Stimulated activated CD8-positive, alpha-beta memory T cell treated with anti-CD3 and anti-CD28 coated beads, Interleukin-12 subunit alpha, Interleukin-12 subunit beta, amount 100 ng/mL, for 24 hours (primary cell): ENCODE results near the gene SREBF1.

Experiments used
- DNase-seq: peaks from one replicate; pipeline ENCODE4 v3.0.0-alpha.2; 2020; ENCODE audit errors: extremely low read depth

The SREBF1 gene

GRCh38 chr17:17859909-17860765 is 23.4 kb upstream of the SREBF1 start:
- DNase-seq = no peak

- no peak for DNase-seq
Measured at GRCh38 chr17:17857496-17857895, 20.7 kb upstream of the SREBF1 start.

DNA sequence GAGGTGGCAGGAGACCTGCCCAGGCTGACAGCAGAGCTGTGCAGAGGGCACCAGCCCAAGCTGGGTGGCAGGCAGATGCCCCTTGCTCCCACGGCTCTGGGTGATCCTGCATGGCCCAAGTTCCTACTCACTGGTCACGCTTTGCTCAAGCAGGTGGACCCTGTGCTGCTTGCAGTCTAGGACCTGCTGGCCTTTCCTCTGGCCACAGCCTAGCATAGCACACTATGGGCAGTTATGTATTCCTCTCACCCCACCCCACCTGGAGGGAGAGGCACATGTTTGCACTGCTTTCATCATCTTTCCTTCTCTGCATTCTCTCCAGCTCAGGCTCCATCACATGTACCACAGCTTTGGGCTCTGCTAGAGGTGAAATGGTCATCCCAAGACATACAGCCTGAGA is 19.6 kb upstream of the SREBF1 start:
- DNase-seq = no peak

GRCh38 chr17:17855976-17856375 is 19.2 kb upstream of the SREBF1 start:
- no peak for DNase-seq

- no peak for DNase-seq
Measured at GRCh38 chr17:17853811-17854447, 17.1 kb upstream of the SREBF1 start.

DNA sequence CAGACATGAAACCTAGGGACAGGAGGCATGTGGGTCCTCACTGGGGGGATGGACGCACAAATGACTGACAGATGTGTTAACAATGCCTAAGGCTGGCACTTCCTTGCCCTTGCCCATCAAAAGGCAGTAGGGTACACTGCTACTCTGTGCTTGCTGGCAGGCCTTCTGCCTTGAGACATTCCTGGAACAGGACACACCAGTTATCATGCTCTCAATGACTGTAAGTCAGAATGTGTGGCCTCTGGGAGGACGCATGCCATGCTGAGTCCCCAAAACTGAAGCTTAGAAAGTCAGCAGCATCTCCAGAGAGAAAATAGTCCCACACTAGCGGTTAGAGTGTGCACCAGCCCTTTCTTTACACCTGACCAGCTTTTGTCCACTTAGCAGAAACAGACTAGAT is 16.1 kb upstream of the SREBF1 start:
- no peak for DNase-seq

- DNase-seq = no peak
Measured at GRCh38 chr17:17851103-17852002, 14.6 kb upstream of the SREBF1 start.

DNA sequence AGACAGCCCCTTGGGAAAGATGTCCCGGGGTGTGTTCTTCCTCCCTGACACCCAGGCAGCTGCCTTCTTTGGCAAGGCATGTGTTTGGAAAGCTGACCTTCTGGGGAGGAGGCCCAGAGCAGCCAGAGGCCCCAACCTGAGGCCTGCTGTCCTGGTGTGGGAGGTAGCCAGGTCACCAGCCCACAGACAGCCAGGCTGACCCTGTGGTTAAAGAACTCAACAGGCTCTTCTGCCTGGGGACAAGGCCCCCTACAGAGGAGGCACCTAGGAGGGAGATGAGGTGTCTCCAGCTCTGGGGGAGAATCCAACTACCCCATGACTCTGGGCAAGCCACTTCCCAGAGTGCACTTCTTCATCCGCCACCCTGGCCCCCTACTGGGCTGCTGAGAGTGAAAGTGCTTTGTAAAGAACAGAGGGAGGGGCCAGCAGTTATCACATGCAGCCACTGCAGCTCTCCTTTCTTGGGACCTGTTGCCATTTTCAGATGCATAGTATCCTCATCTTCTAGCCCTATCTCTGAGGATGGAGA is 13.1 kb upstream of the SREBF1 start:
- no peak for DNase-seq

DNA sequence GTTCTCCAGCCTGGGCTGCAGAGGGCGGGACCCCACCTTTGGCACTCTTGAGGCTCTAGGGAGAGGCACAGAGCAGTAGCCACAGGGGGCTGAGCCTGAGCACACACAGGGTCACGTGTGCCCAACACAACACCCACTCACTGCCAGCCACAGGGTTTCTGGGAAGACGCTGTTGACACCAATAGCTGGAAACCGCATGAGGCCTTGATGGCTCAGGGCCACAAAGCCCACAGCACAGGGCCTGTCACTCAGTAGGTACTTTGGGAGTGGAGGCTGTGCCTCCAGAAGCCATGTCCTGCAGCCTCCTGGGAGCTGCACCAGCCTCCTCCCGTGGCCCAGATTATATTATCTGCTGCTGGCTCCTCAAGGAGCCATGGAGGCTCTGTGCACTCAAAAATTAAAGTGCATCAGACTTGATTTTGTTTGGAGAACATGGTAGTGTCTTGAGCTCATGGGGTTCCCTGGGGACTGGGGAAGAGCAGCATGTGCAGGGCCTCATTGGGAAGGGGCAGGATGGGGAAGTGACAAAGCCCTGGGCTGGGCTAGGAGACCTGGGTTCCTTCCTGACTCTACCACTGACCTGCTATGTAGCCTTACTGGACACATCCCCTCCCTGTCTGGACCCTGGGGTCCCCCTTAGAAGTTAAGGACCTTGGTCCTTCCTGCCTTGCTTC is 12.5 kb upstream of the SREBF1 start:
- DNase-seq = peak; percentile 74

DNA sequence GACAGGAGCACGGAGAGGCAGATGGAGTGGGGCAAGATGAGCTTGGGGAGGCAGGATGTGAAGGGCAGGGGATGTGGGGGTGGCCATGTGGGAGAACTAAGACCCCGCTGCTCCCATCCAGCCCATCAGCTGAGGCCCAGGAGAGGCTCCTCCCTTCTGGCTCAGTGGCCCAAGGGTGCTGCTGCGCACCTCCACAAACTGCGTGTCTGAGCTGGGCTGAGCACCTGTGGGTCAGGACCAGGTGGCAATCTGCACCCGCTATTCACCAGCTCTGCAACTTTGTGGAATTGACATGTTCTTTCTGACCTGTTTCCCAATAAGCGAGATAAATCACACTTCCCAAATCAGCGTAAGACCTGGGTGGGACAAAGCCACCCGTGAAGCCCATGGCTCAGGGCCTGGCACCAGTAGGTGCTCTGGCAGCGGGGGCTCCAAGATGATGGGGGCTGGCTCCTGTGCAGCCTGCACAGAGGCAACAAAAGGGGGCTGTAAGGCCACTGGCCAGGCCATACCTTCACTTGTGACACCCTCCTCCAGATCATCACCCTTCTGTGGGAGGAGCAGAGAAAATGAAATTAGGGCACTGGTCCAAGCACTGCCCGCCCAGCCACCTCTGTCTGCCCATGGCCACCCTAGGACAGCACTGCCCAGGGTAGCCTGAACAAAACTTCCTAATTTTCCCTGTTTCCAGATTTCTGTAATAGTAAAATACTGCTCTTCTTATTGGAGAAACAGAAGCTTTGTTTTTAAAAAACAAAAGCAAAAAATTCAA is 11.7 kb upstream of the SREBF1 start:
- no peak for DNase-seq

- DNase-seq = no peak
Measured at GRCh38 chr17:17847726-17848125, 10.9 kb upstream of the SREBF1 start.

GRCh38 chr17:17847118-17847689 is 10.4 kb upstream of the SREBF1 start:
- no peak for DNase-seq

- no peak for DNase-seq
Measured at GRCh38 chr17:17846645-17847044, 9.9 kb upstream of the SREBF1 start.

DNA sequence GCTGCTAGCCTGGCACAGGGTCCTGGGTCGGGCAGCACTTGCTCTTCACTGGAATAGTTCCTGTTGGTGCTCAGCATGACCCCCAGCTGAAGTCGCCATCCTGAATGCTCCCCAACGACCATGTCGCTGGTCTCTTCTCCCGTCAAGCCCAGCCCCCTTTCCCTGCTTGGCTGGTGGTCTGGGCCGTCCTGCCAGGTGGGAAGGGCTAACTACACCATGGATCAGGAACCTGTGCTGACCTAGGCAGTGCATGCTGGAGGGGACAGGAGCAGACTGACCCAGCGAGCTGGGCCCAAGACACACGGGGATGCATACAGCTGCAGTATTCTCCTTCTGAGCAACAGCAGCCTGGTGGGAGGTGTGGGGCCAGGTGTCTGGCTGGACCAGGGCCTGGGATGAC is 9.2 kb upstream of the SREBF1 start:
- no peak for DNase-seq

DNA sequence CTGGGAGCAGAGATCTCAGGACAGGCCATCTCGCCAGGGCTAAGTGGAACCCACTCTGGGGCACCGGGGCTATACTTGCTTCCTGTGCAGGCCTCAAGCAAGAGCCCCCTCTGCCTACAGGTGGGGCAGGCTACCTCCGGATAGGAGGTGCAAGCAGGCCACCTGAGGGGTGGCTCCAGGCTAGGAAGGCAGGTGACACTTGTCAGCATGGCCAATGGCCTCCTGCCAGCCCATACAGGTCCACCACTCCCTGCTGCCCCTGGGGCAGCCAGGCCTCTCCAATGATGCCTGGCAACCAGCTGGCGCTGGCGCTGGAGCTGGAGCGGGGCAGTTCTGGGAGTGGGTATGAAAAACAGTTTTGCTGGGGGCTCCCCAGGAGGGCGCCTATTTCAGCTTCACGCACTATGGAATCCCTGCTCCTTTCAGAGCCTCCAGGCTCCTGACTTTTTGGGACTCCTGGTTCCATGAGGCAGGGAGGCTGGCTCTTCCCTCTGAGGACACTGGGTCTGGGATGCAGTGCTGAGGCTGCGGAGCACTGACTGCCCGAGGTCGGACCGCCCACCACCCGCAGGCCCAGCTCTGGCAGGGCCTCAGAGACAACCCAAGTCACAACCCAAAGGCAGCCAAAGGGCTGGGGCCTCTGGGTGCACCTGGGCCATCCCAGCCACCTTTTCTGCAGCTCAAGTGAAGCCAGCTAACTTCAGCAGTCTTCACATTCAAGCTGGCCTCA is 8.4 kb upstream of the SREBF1 start:
- no peak for DNase-seq

GRCh38 chr17:17844500-17844899 is 7.7 kb upstream of the SREBF1 start:
- no peak for DNase-seq

DNA sequence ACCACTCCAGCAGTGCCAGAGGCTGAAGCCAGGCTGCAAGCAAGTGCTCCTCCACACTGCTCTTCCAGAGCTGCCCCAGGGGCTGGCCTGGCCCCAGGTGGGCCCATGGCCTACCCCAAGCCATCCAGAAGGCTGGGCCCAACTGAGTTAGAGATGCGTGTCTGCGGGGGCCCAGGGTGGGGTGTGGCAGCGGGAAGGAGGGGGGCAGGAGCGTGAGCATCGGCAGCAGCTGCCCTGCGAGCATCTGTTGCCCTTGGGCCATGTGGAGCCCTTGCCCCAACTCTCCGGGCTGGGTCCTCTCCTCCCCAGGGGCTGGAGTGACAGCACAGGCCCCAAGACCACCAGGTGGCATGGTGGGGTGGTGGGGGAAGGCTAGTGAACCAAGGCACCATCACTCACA is 7.3 kb upstream of the SREBF1 start:
- DNase-seq = no peak

DNA sequence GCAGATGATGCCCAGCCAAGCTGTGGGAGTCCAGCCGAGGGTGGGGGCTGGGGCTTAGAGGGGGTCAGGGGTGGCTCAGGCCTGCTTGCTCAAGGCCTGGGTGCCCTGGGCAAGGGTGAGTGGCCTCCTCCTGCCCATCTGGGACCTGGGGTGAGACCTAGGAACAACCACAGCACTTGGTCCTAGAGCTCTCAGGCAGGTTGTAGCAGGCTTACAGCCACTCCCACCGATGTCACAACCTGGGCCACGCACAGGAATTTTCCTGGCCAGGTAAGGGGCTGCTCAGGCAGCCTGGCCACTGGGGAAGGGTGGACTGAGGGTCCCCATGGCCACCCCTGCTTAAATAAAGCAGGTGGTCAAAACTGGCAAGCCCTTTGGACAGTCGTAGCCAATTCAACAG is 6.3 kb upstream of the SREBF1 start:
- no peak for DNase-seq

DNA sequence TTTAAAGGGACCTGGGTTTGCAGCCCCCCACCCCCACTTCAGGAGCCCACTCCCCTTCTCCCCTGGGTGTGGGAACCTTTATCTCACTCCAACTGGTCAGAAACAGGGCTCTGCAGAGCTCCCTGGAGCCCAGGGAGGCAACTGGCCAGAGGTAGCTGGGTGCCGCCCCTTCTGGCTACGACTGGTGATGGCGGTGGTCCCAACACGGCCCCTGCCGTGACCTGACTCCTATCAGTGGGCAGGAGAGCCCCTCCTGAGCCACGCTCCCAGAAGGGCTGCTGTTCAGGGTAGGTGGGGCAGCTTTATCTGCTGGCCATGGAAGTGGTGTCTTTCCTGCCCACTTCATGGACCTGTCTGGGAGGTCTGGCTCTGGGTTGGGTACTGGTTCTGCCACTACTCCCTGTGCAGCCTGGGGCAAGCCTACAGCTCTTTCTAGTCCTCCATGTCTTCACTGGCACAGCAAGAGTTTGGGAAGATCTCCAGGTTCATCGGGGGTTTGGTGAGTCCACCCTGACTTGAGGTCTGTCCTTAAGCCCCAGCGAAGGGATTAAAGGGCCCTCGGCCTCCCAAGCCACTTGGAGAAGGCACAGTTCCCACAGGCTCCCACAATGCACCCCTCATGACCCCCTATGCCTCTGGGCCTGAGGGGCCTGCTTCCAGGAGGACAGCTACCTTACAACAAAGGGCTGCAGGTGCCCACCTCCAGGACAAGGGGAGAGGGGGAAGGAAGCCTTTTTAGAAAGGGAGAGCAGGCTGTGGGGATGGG is 5.5 kb upstream of the SREBF1 start:
- no peak for DNase-seq
